Natural killer cell (primary cell): ENCODE data around the gene RPL23. TPM values are rescaled to one million over a fixed set of nuclear protein-coding genes. Genes with fewer than 3 reads are reported as not detected.

Experiments used
- ATAC-seq, 3 donors: fragments of 150-1000 bp in 2 of 3; fragments of 200-7000 bp in 1 of 3; cut with Tn5 transposase; 1 replicate in 1 of 3; 2 replicates in 2 of 3; pipeline ENCODE4 v1.10.0; 2021; ENCODE audit warnings: mild to moderate bottlenecking in 2 of 3, moderate library complexity in 2 of 3
- DNase-seq, 2 donors: peaks; one replicate each; pipeline versions ENCODE4 v3.0.0 to v3.0.0-alpha.2; 2013 to 2021; ENCODE audit warnings: mixed read lengths in 1 of 2
- H3K27ac ChIP-seq: one replicate; pipeline ENCODE4 v1.5.1; 2013; ENCODE audit warnings: mild to moderate bottlenecking, low read length
- H3K27me3 ChIP-seq: one replicate; pipeline ENCODE4 v1.6.1; 2013; ENCODE audit warnings: low read length; ENCODE audit not compliant: control insufficient read depth, insufficient read depth
- H3K36me3 ChIP-seq: one replicate; pipeline ENCODE4 v1.6.1; 2013; ENCODE audit warnings: low read length; ENCODE audit not compliant: control insufficient read depth, insufficient read depth
- H3K4me1 ChIP-seq: one replicate; pipeline ENCODE4 v1.6.1; 2013; ENCODE audit warnings: low read length; ENCODE audit not compliant: control insufficient read depth, insufficient read depth
- H3K4me3 ChIP-seq: one replicate; pipeline ENCODE4 v1.5.1; 2013; ENCODE audit warnings: low read length
- H3K9me3 ChIP-seq: one replicate; pipeline ENCODE4 v1.6.1; 2013; ENCODE audit warnings: low read length; ENCODE audit not compliant: control insufficient read depth, insufficient read depth
- H3K27ac Mint-ChIP-seq, 2 donors: one replicate each; pipeline ENCODE4 v1.8.0; 2022; ENCODE audit warnings: mild to moderate bottlenecking in 2 of 2, mixed read lengths in 2 of 2, moderate library complexity in 1 of 2
- H3K27me3 Mint-ChIP-seq, 2 donors: one replicate each; pipeline ENCODE4 v1.8.0; 2022; ENCODE audit warnings: low read depth in 2 of 2, mixed read lengths in 2 of 2
- H3K36me3 Mint-ChIP-seq: one replicate; pipeline ENCODE4 v1.8.0; 2022; ENCODE audit warnings: mixed read lengths
- H3K4me1 Mint-ChIP-seq, 2 donors: one replicate each; pipeline ENCODE4 v1.8.0; 2022; ENCODE audit warnings: mixed read lengths in 2 of 2
- H3K4me3 Mint-ChIP-seq: one replicate; pipeline ENCODE4 v1.8.0; 2022; ENCODE audit warnings: mild to moderate bottlenecking, moderate library complexity, mixed read lengths
- H3K9me3 Mint-ChIP-seq, 2 donors: one replicate each; pipeline ENCODE4 v1.8.0; 2022; ENCODE audit warnings: mixed read lengths in 2 of 2
- CTCF ChIP-seq: fragments of 200-600 bp; IDR thresholded peaks from one replicate; pipeline ENCODE4 v1.8.0; 2022; ENCODE audit warnings: antibody characterized with exemption
- WGBS: methylation state at CpG from one replicate; pipeline ENCODE4 v1.1.7; 2013; ENCODE audit warnings: missing lambda C conversion rate; ENCODE audit not compliant: insufficient coverage; 5-methylcytosine and 5-hydroxymethylcytosine counted together
- intact Hi-C: fragments of 100-400 bp; cut with micrococcal nuclease; formaldehyde crosslinking; loops from one replicate; pipeline ENCODE4 v1.14.2; 2022
- total RNA-seq, 4 donors: library from RNA; stranded (reverse); fragments of 120-200 nt in 1 of 4; gene quantifications; one replicate each; pipeline versions ENCODE4 v1.2.3 to v1.2.4, GENCODE V29; 2013 to 2022

RPL23 gene
- total RNA-seq, 3 donors from 2014 or later (not counting 1 experiment from before 2014, with no cell fraction given) = 752 to 934 (median 923) TPM

- peaks cover 97% of the 10 kb centered on the region for H3K4me1 ChIP-seq
- no peak for ATAC-seq
- no peak for TF ChIP-seq CTCF
- peaks cover 62% of the 10 kb centered on the region for H3K36me3 ChIP-seq
- H3K9me3 ChIP-seq = no peaks in the 10 kb centered on the region
- Mint-ChIP-seq H3K4me1 (peaks cover 88 to 89% of the 10 kb centered on the region in 2 donors), H3K4me3 (peak overlapping the region; percentile 31), H3K9me3 (no peaks in the 10 kb centered on the region), H3K27me3 (no peaks in the 10 kb centered on the region), H3K36me3 (no peaks in the 10 kb centered on the region), H3K27ac (peak overlapping the region; percentile 90 to 92)
- DNase-seq = peak in 1 of 2 donors; percentile 55
- H3K27me3 ChIP-seq = no peaks in the 10 kb centered on the region
- peak overlapping the region; percentile 40 for H3K27ac ChIP-seq
- WGBS = 62% methylated on average over 6 of the region's 8 CpGs
- intact Hi-C loops = no loop called here
- H3K4me3 ChIP-seq = no peak overlapping the region
Observed at GRCh38 chr17:38890410-38890746, 36.9 kb upstream of the RPL23 start.

GRCh38 chr17:38889745-38890409 lies 36.4 kb upstream of the RPL23 start:
- no peaks in the 10 kb centered on the region for H3K27me3 Mint-ChIP-seq
- ATAC-seq (no peak), DNase-seq (no peak)
- Histone ChIP-seq H3K27me3 (no peaks in the 10 kb centered on the region), H3K36me3 (peaks cover 67% of the 10 kb centered on the region), H3K9me3 (no peaks in the 10 kb centered on the region), H3K4me3 (no peak overlapping the region), H3K4me1 (peaks cover 98% of the 10 kb centered on the region), H3K27ac (peak overlapping the region; percentile 40)
- 75% methylated on average over 12 of the region's 12 CpGs for WGBS
- intact Hi-C loops = loop anchor here (2.0 kb wide), 1 partner anchor 19 kb away; the partner anchor contains the start of gene LASP1
- H3K36me3 Mint-ChIP-seq = no peaks in the 10 kb centered on the region
- no peak for TF ChIP-seq CTCF
- peaks cover 91 to 93% of the 10 kb centered on the region in 2 donors for H3K4me1 Mint-ChIP-seq
- peak overlapping the region; percentile 39 for H3K4me3 Mint-ChIP-seq
- H3K9me3 Mint-ChIP-seq = no peaks in the 10 kb centered on the region
- H3K27ac Mint-ChIP-seq = peak overlapping the region; percentile 90 to 92

GRCh38 chr17:38888842-38889241 lies 35.3 kb upstream of the RPL23 start:
- WGBS = 91% methylated on average over 9 of the region's 9 CpGs

More at GRCh38 chr17:38888842-38889241, 35.3 kb upstream of the RPL23 start:
- Mint-ChIP-seq H3K36me3 (no peaks in the 10 kb centered on the region), H3K9me3 (no peaks in the 10 kb centered on the region), H3K4me3 (no peak overlapping the region), H3K27me3 (no peaks in the 10 kb centered on the region), H3K27ac (peak overlapping the region; percentile 90 to 91), H3K4me1 (peaks cover 86 to 89% of the 10 kb centered on the region in 2 donors)
- no peak for DNase-seq
- peaks cover 64% of the 10 kb centered on the region for H3K36me3 ChIP-seq
- peaks cover 98% of the 10 kb centered on the region for H3K4me1 ChIP-seq
- no peaks in the 10 kb centered on the region for H3K9me3 ChIP-seq
- no peaks in the 10 kb centered on the region for H3K27me3 ChIP-seq
- no peak for ATAC-seq
- intact Hi-C loops = loop anchor here (2.0 kb wide), 1 partner anchor 18 kb away; the partner anchor contains the start of gene LASP1
- TF ChIP-seq CTCF = no peak
- no peak overlapping the region for H3K4me3 ChIP-seq
- no peak overlapping the region for H3K27ac ChIP-seq
